T1000 (cell line): Measurements from ENCODE around the gene NT5C3B.

ENCODE experiments used
- DNase-seq: peaks from one replicate; lab custom pipeline; 2025; ENCODE audit warnings: mixed read lengths; lab: John Stamatoyannopoulos, UW

The NT5C3B gene

DNA sequence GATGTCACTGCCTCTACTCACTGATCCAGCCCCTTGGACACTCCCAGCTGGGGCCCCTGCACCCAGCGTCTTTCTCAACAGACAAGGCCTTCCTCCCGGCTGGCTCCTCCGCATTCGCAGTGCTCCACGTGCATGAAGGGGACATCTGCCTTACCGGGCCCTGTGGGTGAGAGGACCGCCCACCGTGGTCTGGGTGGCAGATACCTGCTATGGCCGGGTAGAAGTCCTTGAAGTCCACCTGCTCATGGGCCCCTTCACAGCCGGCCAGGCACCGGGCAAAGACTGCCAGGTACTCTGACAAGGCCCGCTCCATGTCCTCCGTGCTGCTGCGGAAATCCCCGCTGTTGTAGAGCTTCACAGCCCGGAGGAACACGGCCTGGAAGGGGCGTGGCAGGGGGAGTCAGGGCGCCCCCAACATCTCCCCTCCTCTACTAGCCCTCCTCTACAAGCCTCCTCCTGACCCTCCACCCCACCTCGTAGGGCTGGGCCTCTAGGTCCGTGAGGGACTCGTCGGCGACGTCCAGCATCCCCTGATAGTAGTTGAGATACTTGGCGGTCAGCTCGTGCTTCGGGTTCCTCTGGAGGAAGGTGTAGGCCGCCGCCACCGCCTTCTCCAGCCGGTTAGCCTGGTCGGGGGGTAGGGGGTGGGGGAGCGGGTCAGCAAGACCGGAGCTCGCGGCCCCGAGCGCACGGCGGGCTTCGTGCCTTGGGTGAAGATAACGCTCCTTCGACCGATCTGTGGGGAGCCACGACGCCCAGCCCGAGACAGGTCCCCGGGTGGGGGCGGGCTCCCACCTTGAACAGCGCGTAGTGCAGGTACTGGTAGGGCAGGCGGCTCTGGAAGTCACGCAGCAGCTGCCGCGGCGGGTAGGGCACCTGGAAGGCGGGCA, 25.1 kb downstream of the NT5C3B start:
- DNase-seq = no peak

DNA sequence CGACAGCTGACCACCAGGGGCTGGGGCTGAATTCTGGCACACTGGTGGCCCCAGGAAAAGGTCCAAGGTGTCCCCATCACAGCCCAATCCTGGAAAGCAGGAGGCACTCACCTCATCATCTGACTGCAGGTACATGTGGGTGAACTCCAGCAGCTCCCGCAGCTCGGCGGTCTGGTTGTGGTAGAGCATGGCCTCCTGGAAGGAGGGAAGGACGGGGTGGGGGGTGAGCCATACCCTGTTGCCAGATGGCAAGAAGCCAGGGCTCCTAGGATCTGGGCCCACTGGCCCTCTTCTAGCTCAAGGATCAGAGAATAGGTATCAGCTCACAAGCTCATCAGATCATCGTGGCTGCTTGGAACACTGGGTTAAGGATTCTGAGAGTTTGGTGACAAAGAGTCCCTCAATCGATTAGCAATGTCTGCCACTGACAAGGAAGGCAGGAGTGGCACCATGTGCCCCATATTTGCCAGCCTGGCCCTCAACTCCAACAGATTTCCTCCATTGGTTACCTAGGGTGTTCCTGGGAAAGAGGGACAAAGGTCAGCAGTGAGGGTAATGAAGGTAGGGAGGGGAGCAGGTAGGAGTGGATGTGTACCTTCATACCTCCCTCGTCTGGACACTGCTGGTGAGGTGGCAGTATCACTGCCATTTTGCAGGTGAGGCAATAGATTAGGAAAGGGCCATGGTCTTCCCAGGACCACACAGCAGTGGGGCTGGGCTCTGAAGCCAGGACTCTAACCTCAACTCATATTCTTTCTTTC, 29.2 kb downstream of the NT5C3B start:
- no peak for DNase-seq

DNA sequence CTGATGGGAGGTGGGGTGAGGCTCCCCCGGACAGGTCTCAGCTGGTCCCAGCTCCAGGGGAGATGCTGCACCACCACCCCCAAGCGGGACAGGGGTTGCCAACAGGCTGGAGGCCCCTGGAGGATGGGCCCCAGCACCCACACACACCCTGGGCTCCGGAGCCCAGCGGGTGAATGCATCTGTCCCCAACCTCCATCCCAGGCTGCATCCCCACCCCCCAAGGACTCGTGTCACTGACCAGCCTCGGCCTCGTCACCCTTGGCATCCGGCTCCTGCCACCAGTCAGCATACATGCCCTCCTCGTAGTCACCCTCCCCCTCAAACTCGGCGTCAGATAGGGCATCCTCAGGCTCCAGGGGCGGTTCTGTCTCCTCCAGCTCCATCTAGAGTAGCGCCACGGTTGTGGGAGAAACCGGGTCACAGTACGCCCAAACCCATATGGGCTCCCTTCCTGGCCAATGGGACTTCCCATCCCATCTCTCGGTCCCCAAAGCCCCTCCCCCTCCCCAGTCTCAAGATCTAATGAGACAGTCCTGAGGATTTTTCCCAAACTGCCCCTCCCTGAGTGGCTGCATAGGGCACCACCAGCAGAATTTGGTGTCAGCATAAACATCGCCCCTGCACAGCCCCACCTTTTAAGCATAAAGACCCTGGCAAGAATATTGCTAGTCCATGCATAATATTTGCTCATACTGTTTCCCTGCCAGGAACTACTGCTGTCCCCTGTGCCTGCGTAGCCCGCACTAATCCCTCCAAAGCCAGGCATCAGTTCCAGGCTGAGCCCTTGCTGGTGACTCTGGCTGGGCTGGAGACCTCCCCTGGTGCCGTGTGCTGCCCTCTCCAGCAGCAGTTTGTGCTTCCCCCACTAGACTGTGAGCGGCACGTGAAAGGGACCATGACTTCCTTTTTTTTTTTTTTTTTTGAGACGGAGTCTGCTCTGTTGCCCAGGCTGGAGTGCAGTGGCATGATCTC, 32.7 kb downstream of the NT5C3B start:
- no peak for DNase-seq

DNA sequence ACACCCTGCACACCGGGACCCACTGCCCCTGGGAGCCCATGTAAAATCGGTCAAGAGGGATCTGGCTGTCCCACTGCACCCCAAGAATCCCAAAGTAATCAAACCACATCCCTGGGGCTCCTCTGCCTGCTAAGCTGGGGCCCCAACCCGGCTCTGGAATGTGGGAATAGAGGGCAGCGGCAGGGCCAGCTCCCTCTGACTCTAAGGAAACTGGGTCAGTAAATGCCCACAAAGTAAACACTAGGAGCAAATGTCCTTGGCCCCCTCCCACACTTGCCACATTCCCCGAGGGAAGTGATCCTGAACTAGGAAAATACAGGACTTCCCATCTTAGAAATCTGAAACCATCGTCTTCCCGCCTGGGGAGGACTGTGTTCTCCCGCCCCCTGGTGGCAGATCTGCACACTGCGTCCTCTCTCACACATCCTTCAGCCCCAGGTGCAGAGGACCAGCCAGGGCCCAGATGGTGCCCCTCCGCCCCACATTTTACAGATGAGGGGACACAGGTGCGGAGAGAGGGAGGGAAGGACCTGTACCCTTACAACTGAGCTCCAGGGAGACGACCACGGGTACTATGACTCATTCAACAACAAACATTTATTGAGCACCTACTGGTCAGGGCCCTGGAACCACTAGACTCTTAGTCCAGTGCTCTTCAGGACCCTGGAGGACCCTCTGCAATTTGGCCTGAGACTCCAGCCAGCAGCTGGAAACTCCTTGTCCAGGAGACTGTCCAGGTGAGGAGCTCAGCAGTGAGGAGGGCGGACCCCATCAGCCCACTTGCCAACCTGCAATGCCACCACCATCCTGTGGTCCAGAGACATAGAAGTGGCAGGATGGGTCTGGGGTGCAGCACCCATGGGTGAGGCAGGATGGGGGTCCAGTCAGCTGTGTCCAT, 34.4 kb downstream of the NT5C3B start:
- peak; percentile 50 for DNase-seq

GRCh38 chr17:41800601-41801373, 35.2 kb downstream of the NT5C3B start:
- no peak for DNase-seq

GRCh38 chr17:41799366-41799765, 36.7 kb downstream of the NT5C3B start:
- DNase-seq = no peak

DNA sequence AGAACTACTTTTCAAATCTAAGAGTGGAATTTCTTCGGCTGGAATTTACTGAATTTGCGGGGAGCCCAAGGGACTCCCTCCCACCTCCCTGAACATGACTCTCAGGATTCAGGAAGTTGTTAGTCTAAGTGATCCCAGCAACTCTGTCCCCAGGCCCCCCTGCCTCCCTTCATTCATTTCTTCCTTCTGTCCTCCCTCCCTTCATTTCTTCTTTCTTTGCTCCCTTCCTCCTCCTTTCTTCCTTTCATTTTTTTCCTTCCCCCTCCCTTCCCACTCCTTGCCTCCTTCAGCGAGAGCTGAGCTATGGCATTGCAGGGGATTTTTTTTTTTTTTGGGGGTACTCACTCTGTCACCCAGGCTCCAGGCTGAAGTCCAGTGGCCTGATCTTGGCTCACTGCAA, 38.7 kb downstream of the NT5C3B start:
- DNase-seq = no peak

DNA sequence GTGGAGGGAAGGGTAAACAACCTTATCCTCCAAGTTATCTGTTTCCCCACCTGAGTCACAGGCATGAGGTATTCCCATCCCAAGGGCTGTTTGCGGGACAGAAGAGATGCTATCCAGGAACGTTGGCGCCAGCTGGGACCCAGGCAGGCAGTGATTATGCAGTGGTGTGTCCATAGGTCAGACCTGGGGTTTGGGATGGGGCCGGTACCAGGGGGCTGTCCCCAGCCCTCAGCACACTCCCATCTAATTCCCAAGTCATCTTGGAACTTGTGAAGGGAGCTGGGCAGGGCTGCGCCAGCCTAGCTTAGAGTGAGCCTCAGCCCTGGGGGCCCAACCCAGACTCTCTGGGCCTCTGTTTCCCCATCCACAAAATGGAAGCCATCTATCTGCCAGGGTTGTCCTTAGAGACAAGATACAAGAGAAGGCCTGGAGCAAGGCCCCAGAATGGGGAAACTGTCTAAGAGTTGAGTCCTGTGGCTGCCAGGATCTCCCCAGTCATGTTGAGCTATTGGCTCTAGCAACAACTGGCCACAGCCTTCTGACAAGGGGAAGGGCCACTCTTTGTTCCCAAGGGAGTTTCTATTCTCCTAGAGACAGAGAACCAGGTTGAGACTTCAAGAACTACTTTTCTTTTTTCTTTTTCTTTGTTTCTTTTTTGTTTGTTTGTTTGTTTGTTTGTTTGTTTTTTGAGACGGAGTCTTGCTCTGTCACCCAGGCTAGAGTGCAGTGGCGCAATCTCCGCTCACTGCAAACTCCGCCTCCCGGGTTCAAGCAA, 39.7 kb downstream of the NT5C3B start:
- no peak for DNase-seq

- no peak for DNase-seq
Observed at GRCh38 chr17:41794540-41794975, 41.5 kb downstream of the NT5C3B start.

DNA sequence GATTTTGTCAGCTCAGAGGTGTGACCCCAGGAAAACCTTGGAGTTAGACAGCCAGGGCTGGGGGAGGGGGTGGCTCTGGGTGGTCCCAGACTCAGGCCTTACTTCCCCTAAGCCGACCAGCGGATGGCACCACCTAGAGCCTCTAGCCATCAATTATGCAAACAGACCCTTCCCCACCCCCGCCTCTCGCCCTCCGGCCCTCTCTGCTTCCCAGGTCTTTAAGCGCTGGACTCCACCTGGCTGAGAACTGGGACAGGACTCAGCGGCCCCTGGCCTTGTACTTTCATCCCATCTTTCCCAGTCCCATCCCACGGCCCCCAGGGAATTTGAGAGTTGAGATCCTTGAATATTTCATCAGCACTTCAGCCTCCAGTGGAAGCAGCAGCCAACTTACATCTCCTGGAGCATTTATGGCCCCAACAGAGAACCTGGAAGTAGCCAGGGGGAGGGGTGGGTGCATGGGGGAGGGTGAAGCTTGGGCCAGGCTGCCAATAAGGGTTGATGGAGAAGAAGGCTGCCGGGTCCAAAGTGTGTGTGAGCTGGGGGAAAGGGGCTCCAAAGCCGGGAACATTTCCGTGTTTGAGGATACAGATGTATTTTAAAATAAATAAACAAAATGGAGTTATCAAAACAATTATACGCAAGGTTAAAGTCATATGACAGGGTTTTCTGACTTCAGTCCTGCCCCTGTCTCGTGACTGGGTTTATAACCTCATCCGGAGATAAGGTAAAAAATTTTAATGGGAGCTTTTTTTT, 42.1 kb downstream of the NT5C3B start:
- peak; percentile 44 for DNase-seq

- DNase-seq = peak; percentile 65
Observed at GRCh38 chr17:41792845-41793783, 42.9 kb downstream of the NT5C3B start.

DNA sequence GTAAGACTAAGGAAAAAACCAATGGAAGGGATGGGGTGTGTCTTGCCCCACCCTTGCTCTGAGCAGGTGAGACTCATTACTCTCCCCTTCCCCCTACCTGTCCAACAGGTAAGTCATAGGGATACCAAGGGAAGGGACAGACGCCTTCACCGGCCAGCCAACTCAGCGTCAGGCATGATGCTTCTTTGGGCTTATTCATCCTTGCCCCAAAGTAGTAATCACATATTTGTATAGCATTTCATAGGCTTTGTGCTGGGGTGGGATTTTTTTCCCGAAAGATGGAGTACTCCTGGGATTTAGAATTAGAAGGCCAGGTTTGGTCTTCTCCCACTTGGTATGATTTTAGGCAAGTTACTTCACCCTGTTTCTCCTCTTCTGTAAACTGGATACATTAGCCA, 49.0 kb downstream of the NT5C3B start:
- DNase-seq = no peak

- DNase-seq = peak; percentile 99
Observed at GRCh38 chr17:41786227-41787020, 49.6 kb downstream of the NT5C3B start, which contains the start of gene JUP. Gene JUP (minus strand): TSS chr17:41786711. CDS start chr17:41771854, 14,857 bp downstream.

- no peak for DNase-seq
Observed at GRCh38 chr17:41785859-41786226, 50.2 kb downstream of the NT5C3B start.

- DNase-seq = no peak
Observed at GRCh38 chr17:41785091-41785858, 50.8 kb downstream of the NT5C3B start.
